HG03064 (cell line): ENCODE data around the gene ADGRL2.
"Not testable (repeated sequence)": the region's sequence is repeated elsewhere in the genome, so short reads cannot be mapped to it uniquely, and the experiment has no call there.

Experiments used
- ATAC-seq: cut with Tn5 transposase; IDR thresholded peaks from one replicate; pipeline ENCODE4 v1.9.1; 2021; ENCODE audit warnings: low read depth; ENCODE audit not compliant: unreplicated experiment

The ADGRL2 gene

DNA sequence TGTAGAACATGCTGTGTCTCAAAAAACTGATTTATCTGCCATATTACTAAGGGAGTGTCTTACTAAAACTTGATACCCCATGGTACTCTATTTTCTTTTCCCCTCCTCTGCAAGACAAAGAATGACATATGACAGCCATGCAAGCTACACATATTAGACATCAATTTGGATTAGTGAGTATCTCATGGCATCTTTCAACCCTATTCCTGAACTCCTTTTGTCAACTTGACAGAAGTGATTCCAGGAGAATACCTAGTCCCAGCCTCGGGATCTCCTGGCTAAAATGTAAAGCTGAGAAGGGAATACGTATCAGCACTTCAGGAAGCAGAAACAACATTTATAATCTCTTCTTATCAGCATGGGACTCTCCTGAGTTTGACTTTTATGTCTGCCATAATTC, 43.7 kb downstream of the ADGRL2 start:
- no peak for ATAC-seq

DNA sequence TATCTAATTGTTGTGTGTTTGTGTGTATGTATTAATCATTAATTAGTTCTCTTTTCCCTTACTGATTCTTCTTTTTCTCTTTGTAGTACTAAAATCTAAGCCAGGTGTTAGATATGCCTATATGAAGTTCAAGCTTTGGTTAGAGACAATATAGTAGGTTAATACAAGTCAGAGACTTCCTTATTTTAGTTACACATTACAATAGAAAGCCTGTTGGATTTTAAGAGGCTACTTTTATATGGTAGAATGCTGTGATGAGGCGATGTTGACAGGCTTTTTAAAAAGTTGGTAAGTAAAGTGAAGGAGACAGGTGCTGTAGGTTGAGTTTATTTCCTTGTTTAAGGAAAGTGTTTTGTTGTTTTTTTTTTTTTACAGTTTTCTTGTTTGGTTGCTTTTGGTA, 45.9 kb downstream of the ADGRL2 start:
- ATAC-seq: no peak

DNA sequence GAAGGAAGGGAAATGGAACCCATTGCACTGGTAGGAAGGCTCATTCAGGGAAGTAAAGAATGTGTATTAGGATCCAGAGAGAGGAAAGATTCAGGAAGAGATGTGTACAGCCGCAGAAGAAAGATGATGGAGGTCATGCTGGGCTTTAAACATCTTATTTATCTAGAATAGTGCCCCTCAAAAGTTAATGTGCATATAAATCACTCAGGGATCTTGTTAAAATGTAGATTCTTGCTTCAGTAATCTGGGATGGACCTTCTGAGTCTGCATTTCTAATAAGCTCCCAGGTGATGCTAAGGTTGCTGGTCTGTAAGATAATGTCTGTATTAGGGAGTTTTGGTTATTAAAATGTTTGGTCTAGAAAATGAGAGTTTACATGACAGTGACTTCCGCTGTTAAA, 46.3 kb downstream of the ADGRL2 start:
- ATAC-seq: no peak

DNA sequence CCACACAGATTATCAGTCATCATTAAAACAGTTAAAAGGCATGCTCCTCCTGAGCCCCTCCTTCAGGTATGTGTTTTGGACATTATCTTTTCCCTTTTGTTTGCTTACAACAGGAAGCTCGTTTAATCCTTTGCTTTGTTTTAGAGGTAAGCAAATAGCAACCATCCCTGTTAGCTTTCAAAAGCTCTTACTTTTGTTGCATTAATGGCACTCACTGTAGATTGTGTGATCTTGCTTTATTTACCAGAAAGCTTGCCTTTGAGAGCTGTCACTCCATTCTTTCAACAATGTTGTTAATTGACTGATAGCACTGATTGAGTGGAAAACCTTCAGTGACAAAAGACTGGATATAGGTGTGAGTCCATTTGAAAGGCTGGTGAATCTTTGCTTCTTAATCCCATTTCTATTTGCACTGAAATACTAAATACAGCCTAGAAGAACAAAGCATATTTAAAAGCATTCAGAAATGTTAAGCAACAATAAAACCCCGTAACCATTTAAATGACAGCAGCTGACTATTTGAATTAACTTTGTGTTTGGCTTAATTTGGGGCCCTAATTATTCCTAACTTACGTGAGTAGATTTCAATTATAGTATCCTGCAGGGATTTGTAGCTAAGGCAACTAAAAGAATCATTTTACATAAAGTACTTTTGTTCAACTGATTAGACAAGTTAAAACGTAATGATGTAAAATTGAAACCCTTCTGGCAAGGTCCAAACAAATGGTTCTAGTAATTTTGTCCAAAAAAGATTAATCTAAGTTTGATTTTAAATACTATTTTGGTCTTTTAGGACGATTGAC, 48.3 kb downstream of the ADGRL2 start:
- ATAC-seq: no peak

DNA sequence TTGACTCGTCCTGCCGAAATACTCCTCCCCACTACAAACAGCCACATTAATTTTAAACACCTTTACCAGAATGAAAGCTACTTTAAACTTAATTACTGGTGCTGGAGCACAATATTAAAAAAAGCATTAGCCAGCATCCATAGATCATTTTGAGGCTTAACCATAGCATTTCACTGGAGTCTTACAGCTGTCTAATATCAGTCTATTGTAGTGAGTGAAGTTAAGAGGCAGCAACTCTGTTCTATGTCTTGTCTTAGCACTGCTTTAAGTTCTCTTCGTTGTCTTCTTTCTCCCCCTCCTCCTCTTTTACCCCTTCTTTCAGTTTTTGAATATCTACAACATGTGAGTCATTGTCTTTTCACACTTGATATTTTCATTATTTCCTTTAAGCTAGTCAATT, 49.3 kb downstream of the ADGRL2 start:
- ATAC-seq: no peak

DNA sequence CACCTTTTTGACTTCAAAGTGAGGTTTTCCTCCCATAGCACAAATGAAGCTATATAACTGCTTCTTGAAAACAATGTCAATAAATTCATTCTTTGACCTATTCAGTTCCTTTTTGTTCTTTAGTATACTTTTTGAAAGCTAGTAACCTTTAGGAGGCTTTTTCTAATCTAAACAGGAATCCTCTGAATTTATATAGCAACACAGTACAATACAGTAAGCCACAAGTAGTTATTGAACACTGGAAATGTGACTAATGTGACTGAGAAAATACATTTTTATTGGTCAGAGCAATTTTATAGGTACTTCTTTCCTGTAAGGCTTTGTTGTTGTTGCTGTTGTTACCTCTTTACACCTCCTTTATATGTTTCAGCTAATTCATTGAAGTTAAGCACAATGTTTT, 49.8 kb downstream of the ADGRL2 start:
- ATAC-seq: no peak

DNA sequence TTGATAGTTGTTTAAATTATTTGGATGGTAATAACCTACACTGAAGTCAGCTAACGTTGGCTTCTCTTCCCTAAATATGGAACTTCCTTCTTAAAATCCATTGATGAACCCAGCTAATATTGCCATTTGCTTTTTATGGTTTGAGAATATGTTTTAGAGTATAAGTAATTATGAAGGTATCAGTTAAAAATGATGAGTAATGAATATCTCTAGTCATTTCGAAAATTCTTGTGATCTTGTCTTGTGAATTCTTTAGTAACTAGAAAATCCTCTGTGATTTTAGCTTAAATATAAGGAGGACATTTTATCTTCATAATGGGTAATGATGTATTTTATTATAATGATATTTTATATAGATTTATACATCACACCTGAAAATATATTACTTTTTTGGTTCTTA, 50.5 kb downstream of the ADGRL2 start:
- ATAC-seq: no peak

DNA sequence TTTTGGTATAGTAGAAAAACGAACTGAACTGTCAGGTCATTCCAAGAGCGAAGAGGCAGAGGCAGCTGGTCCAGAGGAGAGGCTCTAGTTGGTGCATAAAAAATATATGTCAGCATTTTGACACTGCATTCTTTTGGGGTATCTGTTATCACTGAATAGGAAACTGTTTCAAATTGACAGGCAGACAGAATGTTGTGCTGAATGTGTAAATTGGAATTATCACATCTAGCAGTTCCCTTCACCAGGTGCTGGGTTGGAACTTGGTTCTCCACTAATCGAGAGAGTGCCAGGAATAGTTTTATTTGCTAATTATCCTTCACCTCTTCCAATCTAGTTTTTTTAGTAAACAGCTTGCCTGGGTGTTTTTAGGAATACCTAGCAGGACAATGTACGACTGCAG, 52.2 kb downstream of the ADGRL2 start:
- no peak for ATAC-seq

DNA sequence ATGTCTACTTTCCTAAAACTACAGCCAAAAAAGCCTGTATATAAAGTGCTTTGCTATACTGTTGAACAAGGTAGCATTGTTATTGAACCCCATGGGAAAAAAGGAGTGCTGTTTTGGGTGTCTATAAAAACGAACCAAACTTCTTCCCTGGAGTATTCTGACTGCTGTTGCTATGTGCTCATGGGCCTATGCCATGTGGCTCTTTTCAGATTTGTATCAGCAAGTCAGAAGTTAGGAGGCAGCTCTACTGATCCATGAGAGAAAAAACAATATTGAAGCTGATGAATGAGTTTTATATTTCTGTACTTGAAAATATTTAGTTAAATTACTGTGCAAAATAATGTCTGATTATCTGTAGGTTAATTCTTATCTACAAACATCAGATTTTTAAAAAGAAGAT, 66.5 kb downstream of the ADGRL2 start:
- no peak for ATAC-seq

DNA sequence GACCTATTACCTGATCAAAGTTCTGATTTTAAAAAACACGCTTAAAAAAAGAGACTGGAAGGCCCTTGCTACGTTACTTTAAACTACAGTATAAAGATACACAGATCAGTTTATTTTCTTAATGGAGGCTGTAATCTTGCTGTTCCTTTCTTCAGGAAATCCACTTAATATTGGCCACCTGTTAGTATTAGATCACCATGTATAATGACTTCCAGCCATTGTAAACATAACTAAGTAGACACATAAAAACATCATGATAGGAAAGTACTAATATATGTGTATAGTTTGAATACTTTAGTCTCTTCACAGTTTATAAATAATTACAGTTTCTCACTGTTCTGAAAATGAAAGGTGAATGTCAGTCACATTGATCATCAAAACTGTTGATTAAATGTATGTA, 68.6 kb downstream of the ADGRL2 start:
- ATAC-seq: no peak

DNA sequence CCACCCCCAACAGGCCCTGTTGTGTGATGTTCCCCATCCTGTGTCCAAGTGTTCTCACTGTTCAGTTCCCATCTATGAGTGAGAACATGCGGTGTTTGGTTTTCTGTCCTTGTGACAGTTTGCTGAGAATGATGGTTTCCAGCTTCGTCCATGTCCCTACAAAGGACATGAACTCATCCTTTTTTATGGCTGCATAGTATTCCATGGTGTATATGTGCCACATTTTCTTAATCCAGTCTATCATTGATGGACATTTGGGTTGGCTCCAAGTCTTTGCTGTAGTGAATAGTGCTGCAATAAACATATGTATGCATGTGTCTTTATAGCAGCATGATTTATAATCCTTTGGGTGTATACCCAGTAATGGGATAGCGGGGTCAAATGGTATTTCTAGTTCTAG, 70.4 kb downstream of the ADGRL2 start:
- not testable (repeated sequence) for ATAC-seq

DNA sequence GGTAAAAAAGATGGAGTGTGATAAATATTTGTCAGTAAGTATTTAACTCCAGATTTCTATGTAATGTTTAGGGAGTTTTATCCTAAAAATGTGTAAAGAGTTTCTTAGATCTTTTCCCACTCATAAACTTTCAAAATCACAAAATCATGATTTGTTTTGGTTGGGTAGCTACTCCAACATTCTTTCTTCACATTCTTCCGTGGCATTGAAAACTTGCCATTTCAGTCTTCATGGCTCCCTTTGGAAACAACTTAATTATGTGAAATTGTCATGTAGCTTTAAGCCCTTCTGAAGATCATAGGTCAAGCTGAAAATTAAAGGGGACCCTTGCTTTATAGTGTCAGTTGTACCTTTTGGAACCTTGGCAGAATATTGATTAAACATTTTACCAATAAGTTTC, 73.2 kb downstream of the ADGRL2 start:
- ATAC-seq: no peak

DNA sequence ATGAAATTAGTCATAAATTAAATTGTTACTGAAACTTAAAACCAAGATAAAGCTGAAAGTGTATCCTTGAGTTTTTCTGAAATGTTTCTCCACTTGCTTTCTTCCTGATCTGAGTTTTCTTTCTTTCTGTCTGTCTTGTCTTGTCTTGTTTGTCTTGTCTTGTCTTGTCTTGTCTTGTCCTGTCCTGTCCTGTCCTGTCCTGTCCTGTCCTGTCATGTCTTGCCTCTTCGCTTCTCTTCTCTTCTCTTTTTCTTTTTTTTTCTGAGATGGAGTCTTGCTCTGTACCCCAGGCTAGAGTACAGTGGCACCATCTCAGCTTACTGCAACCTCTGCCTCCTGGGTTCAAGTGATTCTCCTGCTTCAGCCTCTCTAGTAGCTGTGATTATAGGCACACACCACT, 73.7 kb downstream of the ADGRL2 start:
- ATAC-seq: no peak

DNA sequence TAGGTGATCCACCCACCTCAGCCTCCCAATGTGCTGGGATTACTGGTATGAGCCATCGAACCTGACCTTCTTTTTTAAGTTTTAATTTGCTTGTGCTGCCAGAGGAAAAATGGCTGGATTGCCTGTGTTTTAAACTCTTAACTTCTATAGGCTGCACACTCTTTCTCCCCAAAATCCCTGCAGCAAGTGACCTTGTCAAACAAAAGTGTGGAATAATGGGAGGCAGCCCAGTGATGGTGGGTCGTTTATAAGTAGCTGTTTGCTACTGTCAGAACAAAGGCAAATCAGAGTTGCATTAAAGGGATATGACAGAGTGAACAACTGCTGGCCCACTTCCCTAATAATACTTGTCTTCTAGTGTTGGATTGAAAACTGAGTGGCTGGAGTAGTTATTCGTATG, 74.2 kb downstream of the ADGRL2 start:
- no peak for ATAC-seq

DNA sequence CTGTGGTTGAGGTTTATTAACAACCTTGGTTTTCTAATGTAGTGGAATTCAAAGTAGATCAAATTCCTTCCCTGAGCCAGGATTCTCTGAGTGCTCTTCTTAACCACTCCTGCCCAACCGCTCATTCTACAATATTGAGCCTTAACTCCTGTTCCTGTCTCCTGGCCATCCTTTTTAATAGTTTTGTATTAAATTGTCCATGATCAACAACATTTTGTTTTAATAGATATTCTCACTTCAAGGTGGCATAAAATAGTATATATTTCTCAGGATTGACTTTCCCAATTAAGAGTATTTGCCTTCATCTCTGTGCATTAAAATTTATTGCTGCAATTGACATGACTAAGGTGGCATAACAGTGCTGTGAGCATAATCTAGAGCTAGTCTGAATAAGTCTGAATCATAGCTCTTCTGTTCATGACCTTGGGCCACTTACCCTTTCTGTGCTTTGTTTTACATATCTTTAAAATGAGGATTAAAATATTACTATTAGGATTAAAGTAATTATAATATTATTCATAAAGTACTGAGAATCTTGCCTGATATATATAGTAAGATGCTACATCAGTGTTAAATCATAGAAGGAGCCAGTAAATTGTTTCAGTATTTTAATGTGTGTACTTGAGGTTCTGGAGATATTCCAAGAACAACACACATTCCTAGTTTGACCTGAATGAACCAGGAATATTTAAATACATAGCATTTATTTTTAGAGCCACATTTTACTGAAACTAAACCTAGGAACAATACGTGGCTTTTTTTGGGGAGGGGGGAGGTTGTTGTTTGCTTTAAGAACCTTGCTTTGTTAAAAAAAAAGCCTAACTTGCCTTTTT, 76.4 kb downstream of the ADGRL2 start:
- no peak for ATAC-seq

DNA sequence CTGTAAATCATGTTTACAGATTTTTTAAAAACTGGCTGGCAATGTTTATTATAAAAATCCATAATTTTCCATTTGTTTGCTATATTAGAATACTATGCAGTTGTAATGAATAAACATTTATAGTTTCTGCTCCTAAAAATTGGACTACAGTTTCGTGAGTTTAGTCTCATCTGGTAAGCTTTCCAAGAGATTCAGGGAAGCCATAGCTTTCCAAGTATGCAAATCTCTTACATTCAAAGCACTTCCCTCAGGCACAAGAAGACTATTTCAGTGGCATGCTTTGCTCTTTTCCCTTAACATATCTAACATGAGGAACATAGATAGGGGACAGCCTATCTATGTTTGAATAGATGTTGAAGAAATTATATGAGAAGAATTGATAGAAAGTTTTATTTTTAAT, 77.2 kb downstream of the ADGRL2 start:
- ATAC-seq: no peak

DNA sequence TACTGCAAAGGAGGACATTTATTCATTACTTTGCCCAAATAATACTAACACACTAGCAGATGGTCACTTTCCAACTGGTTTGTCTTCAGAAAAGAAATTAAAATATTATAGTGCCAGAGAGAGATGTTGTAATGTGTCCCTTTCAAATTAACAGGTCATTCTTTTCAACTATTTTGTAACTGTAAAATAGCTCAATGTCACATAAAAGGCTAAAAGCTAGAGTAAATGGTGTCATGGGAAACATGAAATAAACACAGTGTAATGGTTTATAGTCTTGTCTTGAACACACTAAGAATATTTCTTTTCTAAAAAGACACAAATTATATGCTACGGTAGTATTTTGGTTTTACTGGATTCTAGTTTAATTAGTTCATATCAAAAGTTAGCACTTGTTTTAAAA, 77.8 kb downstream of the ADGRL2 start:
- no peak for ATAC-seq

DNA sequence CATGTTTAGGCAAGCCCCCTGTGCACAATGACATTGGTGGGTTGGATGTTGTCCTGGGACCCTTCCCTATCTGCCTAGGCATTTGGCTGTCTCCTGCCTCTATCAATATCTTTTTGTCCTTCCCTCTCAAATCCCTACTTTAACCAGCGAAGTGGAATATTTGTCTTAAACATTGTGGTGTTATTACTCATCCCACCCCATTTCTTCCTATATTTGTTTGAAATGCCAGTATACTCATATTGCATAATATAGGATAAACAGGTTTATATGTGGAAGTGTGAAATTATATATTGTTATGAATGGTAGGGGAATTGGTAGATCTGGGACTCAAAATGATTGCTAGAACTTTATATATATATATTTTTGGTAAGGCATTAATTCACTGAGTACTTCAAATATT, 80.0 kb downstream of the ADGRL2 start:
- ATAC-seq: no peak

DNA sequence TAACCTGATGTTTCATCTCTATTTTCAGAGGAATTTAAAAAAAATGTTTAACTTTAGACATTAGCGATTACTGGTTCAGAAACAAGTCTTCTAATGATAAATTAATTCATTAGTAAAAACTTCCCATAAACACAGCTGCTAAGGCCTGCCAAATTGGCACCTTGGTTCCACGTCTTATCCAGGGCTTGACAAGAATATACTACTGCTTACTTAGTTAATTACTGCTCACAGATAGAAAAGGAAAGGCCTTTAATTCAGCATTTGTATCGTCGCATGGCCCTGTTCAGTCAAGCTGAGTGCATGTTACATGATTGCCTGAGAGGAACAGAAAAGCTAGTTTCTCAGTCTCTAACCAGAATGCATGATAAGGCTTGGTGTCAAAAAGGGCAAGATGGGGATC, 84.6 kb downstream of the ADGRL2 start:
- ATAC-seq: no peak

DNA sequence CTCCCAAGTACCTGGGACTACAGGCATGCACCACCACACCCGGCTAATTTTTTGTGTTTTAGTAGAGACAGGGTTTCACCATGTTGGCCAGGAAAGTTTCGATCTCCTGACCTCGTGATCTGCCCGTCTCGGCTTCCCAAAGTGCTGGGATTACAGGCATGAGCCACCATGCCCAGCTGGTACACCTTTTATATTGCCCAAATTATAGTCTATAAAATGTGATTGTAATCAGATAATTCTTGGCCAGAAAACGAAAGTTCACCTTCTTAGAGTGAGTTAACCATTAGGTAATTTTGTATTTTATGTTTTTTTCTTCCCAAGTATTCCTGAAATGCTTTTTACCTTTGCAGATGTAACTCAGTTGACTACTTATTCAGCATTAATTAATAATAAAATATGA, 85.6 kb downstream of the ADGRL2 start:
- ATAC-seq: not testable (repeated sequence)

DNA sequence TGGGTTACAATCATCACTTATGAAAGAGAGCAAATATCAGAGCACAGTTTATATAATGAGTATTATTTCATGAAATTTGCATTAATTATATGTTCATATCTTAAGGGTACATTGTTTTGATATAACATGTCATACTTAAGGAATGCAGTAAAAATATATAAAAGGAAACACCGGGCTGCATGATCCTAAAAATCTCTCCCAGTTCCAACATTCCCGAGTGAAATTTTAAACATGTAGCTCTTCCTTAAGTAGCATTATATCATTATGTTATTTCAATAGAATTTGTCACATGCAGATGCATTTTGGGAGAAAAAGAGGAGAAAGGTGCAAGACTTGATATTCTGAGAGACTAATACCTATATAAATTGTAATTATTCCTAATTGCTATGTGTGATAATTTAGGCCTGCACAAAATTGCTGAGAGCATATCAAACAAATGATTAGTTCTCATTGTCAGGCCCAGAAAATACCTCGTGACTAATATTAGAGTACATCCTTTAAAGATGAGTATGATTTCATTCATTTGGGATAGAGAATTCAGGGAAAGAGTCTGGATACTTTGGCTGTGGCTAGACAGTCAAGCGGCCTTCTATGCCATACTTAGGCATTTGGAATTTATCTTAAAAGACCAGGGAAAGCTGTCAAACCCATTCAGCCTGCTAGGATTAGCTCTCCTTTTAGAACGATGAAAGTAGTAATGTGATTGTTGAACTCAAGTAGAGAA, 86.8 kb downstream of the ADGRL2 start:
- no peak for ATAC-seq
